ENCODE measurements around the gene CNTN4. TPM values are rescaled to one million over a fixed set of nuclear protein-coding genes. Genes with fewer than 3 reads are reported as not detected.

The CNTN4 gene
- total RNA-seq, 1 experiment from 2014 or later, result 5.7 TPM

- intact Hi-C loops (cut with micrococcal nuclease; ENCODE audit: unreplicated experiment), result no loop called here
- no peak overlapping the region for H3K27ac ChIP-seq (ENCODE audit: low read depth, low read length, poor library complexity, severe bottlenecking)
- BruUV-seq (replicated peaks), result no TSS peak
- no peaks in the 10 kb centered on the region for H3K27me3 ChIP-seq (replicated peaks; ENCODE audit: insufficient read depth, low read depth, low read length, poor library complexity)
- CTCF ChIA-PET, result no interaction called here
- no peak overlapping the region for H3K4me3 ChIP-seq (ENCODE audit: low read depth, low read length, poor library complexity, severe bottlenecking)
- TF ChIP-seq EZH2 (IDR thresholded peaks at IDR 0.05; ENCODE audit: borderline replicate concordance, low read depth, low read length, poor library complexity, severe bottlenecking) (no peak), CTCF (conservative IDR thresholded peaks at IDR 0.05; ENCODE audit: low read depth, low read length) (no peak)
- peaks cover 3% of the 10 kb centered on the region for H3K9me3 ChIP-seq (ENCODE audit: low read depth, low read length, poor library complexity, severe bottlenecking)
- no peak for DNase-seq (ENCODE audit: low spot score)
- POLR2A ChIA-PET (ENCODE audit: low non-redundant PET), result no interaction called here
- no peaks in the 10 kb centered on the region for H3K36me3 ChIP-seq (ENCODE audit: insufficient read depth, low read length, poor library complexity, severe bottlenecking)
- H3K4me1 ChIP-seq (ENCODE audit: insufficient read depth, low read length, poor library complexity, severe bottlenecking), result no peaks in the 10 kb centered on the region
Measured at GRCh38 chr3:2635511-2635910, 536.8 kb downstream of the CNTN4 start.

DNA sequence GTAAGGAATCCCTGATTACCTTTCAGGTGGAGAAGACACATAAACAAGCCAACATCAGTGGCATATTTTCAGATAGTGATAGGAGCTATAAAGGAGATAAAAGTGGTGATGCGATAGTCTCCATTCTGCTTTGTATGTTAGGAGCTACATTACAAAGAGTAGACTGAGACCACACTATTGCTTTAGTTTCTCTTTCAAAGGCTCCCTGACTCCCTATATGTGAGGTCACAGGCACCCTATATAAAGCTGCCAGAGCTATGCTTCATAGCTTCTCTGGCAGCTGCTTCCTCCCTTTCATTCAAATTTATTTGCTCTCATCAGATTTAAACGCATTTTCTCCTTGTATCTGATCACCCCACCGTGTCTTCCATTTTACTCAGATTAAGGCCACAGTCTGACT, 544.9 kb downstream of the CNTN4 start:
- intact Hi-C loops (cut with micrococcal nuclease; ENCODE audit: unreplicated experiment), result no loop called here
- ChIA-PET CTCF (no interaction called here), POLR2A (ENCODE audit: low non-redundant PET) (no interaction called here)
- DNase-seq (ENCODE audit: low spot score), result no peak
- Histone ChIP-seq H3K27ac (ENCODE audit: low read depth, low read length, poor library complexity, severe bottlenecking) (no peak overlapping the region), H3K36me3 (ENCODE audit: insufficient read depth, low read length, poor library complexity, severe bottlenecking) (no peaks in the 10 kb centered on the region), H3K27me3 (replicated peaks; ENCODE audit: insufficient read depth, low read depth, low read length, poor library complexity) (no peaks in the 10 kb centered on the region), H3K4me3 (ENCODE audit: low read depth, low read length, poor library complexity, severe bottlenecking) (no peak overlapping the region), H3K9me3 (ENCODE audit: low read depth, low read length, poor library complexity, severe bottlenecking) (no peaks in the 10 kb centered on the region), H3K4me1 (ENCODE audit: insufficient read depth, low read length, poor library complexity, severe bottlenecking) (no peaks in the 10 kb centered on the region)
- BruUV-seq (replicated peaks), result no TSS peak
- TF ChIP-seq EZH2 (IDR thresholded peaks at IDR 0.05; ENCODE audit: borderline replicate concordance, low read depth, low read length, poor library complexity, severe bottlenecking), result no peak
- no peak for TF ChIP-seq CTCF (conservative IDR thresholded peaks at IDR 0.05; ENCODE audit: low read depth, low read length)

GRCh38 chr3:2645001-2645400, 546.3 kb downstream of the CNTN4 start:
- Histone ChIP-seq H3K27me3 (replicated peaks; ENCODE audit: insufficient read depth, low read depth, low read length, poor library complexity) (no peaks in the 10 kb centered on the region), H3K4me1 (ENCODE audit: insufficient read depth, low read length, poor library complexity, severe bottlenecking) (no peaks in the 10 kb centered on the region), H3K27ac (ENCODE audit: low read depth, low read length, poor library complexity, severe bottlenecking) (no peak overlapping the region), H3K9me3 (ENCODE audit: low read depth, low read length, poor library complexity, severe bottlenecking) (no peaks in the 10 kb centered on the region), H3K4me3 (ENCODE audit: low read depth, low read length, poor library complexity, severe bottlenecking) (no peak overlapping the region), H3K36me3 (ENCODE audit: insufficient read depth, low read length, poor library complexity, severe bottlenecking) (no peaks in the 10 kb centered on the region)
- POLR2A ChIA-PET (ENCODE audit: low non-redundant PET), result no interaction called here
- CTCF ChIA-PET, result no interaction called here
- intact Hi-C loops (cut with micrococcal nuclease; ENCODE audit: unreplicated experiment), result no loop called here
- no TSS peak for BruUV-seq (replicated peaks)
- no peak for DNase-seq (ENCODE audit: low spot score)
- TF ChIP-seq EZH2 (IDR thresholded peaks at IDR 0.05; ENCODE audit: borderline replicate concordance, low read depth, low read length, poor library complexity, severe bottlenecking) (no peak), CTCF (conservative IDR thresholded peaks at IDR 0.05; ENCODE audit: low read depth, low read length) (no peak)

Data from A673 (cell line).